Activated CD8-positive, alpha-beta T cell treated with anti-CD3 and anti-CD28 coated beads, Interleukin-2, amount 10 ng/mL, durations not matched to agents 7 days and 5 days (primary cell): ENCODE data around the gene HFM1. TPM values are rescaled to one million over a fixed set of nuclear protein-coding genes. Genes with fewer than 3 reads are reported as not detected.

Experiments used
- ATAC-seq: fragments of 150-1000 bp; cut with Tn5 transposase; one replicate; pipeline ENCODE4 v1.10.0; 2021; ENCODE audit warnings: moderate library complexity
- CTCF ChIA-PET: fragments of 350-600 bp; sonication (Branson Sonifier 250); formaldehyde crosslinking; loops from one replicate; lab custom pipeline; 2021; ENCODE audit warnings: antibody characterized with exemption; lab: Charles Lee
- POLR2A ChIA-PET: fragments of 350-600 bp; sonication (Branson Sonifier 250); formaldehyde crosslinking; loops from one replicate; lab custom pipeline; 2021; ENCODE audit warnings: antibody characterized with exemption; lab: Charles Lee
- DNase-seq: peaks from one replicate; pipeline ENCODE4 v3.0.0-alpha.2; 2020
- H3K27ac Mint-ChIP-seq: one replicate; pipeline ENCODE4 v1.8.0; 2021; ENCODE audit warnings: mild to moderate bottlenecking, mixed read lengths
- H3K27me3 Mint-ChIP-seq: one replicate; pipeline ENCODE4 v1.8.0; 2021; ENCODE audit warnings: low read depth, mixed read lengths
- H3K36me3 Mint-ChIP-seq: one replicate; pipeline ENCODE4 v1.8.0; 2021; ENCODE audit warnings: low read depth, mixed read lengths
- H3K4me1 Mint-ChIP-seq: one replicate; pipeline ENCODE4 v1.8.0; 2021; ENCODE audit warnings: low read depth, mixed read lengths
- H3K4me3 Mint-ChIP-seq: one replicate; pipeline ENCODE4 v1.8.0; 2021; ENCODE audit warnings: mild to moderate bottlenecking, mixed read lengths
- H3K9me3 Mint-ChIP-seq: one replicate; pipeline ENCODE4 v1.8.0; 2022; ENCODE audit warnings: mixed read lengths; ENCODE audit not compliant: insufficient read depth
- total RNA-seq, 2 experiments: library from RNA; stranded (reverse); gene quantifications; one replicate each; pipeline ENCODE4 v1.2.3, GENCODE V29; 2021

The HFM1 gene
- total RNA-seq, 2 experiments from 2014 or later, result not detected

DNA sequence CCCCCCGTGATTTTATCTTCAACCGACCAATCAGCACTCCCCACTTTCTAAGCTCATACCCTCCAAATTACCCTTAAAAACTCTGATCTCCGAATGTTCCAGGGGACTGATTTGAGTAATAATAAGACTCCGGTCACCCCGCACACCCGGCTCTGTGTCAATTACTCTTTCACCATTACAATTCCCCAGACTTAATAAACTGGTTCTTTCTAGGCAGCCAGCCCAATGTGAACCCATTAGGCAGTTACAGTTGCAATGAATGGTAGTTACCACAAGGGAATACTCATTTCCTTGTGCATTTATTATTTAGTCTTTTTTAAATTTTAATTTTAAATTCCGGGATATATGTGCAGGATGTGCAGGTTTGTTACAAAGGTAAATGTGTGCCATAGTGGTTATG is 177.9 kb downstream of the HFM1 start:
- no peak for ATAC-seq
- Mint-ChIP-seq H3K27me3 (peaks cover 4% of the 10 kb centered on the region), H3K36me3 (no peaks in the 10 kb centered on the region), H3K27ac (no peak overlapping the region), H3K4me1 (no peaks in the 10 kb centered on the region), H3K9me3 (no peaks in the 10 kb centered on the region), H3K4me3 (no peak overlapping the region)
- DNase-seq, result no peak
- POLR2A ChIA-PET, result no interaction called here
- CTCF ChIA-PET, result no interaction called here

DNA sequence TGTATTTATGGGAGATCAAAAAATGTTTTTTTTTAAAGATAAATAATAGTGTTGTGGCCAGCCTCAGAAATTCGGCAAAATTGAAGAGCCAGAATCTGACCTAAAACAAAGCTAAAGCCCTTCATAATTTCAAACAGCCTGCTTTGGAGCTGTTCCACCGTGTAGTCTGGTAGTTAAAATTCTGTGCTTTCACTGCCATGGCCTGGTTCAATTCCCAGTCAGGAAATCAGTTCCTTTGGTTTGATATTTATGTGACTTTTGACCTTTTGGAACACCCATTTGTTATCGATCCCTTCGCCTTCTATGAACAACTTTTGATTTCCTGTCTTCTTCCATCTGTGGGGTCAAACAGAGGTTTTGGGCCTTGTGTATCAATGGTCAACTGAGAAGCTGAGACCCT is 179.8 kb downstream of the HFM1 start:
- ChIA-PET POLR2A (no interaction called here), CTCF (no interaction called here)
- no peak overlapping the region for H3K27ac Mint-ChIP-seq
- no peaks in the 10 kb centered on the region for H3K9me3 Mint-ChIP-seq
- no peaks in the 10 kb centered on the region for H3K36me3 Mint-ChIP-seq
- H3K4me3 Mint-ChIP-seq, result no peak overlapping the region
- peaks cover 4% of the 10 kb centered on the region for H3K27me3 Mint-ChIP-seq
- no peak for ATAC-seq
- no peaks in the 10 kb centered on the region for H3K4me1 Mint-ChIP-seq
- DNase-seq, result no peak

DNA sequence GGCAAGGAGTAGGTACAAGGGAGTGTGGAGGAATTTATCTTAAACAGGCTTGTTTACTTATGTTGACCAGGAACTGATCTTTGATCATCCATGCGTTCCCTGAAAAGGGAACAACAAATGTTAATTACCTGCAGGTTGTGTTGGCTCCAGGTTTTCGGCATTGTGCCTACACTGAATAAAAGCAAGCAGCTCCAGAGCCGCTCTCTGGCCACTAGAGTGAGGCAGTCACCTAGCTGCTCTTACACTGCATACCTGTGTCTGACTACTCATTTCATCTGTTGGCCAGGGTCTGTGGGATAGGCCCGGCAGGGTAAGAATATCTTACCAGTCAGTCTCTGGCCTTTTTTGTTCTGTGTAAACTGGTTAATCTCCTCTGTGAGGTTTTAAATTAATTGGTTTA is 183.6 kb downstream of the HFM1 start:
- Mint-ChIP-seq H3K27me3 (no peaks in the 10 kb centered on the region), H3K9me3 (peaks cover 9% of the 10 kb centered on the region), H3K4me3 (no peak overlapping the region), H3K4me1 (no peaks in the 10 kb centered on the region), H3K36me3 (no peaks in the 10 kb centered on the region), H3K27ac (no peak overlapping the region)
- CTCF ChIA-PET, result no interaction called here
- POLR2A ChIA-PET, result no interaction called here
- DNase-seq, result no peak
- ATAC-seq, result no peak

DNA sequence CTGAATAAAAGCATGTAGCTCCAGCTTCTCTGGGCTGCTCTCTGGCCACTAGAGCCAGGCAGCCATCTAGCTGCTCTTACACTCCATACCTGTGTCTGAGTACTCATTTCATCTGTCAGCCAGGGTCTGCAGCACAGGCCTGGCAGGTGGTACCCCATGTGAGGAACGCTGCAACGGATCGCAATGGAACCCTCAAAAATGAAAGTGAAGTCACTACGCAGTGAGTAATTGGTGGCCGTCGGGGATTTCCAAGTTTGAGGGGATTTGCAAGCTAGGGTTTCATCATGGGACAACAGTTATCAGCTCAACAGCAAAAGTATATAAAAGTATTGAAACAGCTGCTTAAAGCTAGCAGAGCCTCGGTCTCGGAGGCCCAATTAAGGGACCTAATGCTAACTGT is 186.7 kb downstream of the HFM1 start:
- DNase-seq (no peak), ATAC-seq (no peak)
- Mint-ChIP-seq H3K4me3 (no peak overlapping the region), H3K27me3 (no peaks in the 10 kb centered on the region), H3K9me3 (peaks cover 9% of the 10 kb centered on the region), H3K27ac (no peak overlapping the region), H3K4me1 (no peaks in the 10 kb centered on the region), H3K36me3 (no peaks in the 10 kb centered on the region)
- POLR2A ChIA-PET, result no interaction called here
- CTCF ChIA-PET, result no interaction called here

Other genes starting within 250 kb of the HFM1 start
- gene CDC7, start 96.0 kb upstream of the HFM1 start, total RNA-seq, result 10 to 100 TPM; 26.5 to 27.7 TPM